ENCODE results near the gene CCDC18.

Gene CCDC18

DNA sequence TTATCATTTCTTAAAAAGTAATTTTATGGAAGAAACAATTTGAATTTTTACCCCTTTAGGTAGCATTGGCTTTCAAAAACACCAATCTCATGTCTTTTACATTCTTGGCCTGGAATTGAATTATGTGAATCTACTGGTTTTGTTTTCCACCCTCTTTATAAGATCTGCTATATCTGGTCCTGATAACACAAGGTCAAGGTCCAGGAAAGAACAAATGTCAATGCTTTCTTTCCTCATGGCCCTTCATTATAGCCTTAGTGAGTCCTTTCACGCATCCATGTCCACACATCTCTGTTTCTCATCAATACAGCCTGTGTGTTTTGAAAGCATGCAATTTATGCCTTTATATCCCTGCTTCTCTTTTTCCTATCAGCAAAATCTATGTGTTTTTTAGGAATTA lies 141.2 kb downstream of the CCDC18 start:
- DNase-seq = no peak

DNA sequence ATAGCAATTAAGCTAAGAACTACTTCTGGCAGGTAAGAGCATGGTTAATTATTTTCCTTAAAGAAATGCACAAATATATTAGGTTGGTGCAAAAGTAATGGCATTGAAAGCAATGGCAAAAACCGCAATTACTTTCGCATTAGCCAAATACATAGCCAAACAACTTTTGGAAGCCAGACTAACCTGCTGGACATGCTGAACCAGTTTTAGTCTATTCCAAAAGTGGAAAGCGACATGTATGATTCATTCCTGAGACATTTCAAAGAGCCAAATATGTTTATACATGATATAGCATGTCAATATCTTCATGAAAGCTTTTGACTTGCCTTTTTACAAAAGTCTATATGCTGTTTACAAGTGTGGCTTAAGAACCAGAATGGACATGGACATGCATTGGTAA lies 141.8 kb downstream of the CCDC18 start:
- DNase-seq = no peak

DNA sequence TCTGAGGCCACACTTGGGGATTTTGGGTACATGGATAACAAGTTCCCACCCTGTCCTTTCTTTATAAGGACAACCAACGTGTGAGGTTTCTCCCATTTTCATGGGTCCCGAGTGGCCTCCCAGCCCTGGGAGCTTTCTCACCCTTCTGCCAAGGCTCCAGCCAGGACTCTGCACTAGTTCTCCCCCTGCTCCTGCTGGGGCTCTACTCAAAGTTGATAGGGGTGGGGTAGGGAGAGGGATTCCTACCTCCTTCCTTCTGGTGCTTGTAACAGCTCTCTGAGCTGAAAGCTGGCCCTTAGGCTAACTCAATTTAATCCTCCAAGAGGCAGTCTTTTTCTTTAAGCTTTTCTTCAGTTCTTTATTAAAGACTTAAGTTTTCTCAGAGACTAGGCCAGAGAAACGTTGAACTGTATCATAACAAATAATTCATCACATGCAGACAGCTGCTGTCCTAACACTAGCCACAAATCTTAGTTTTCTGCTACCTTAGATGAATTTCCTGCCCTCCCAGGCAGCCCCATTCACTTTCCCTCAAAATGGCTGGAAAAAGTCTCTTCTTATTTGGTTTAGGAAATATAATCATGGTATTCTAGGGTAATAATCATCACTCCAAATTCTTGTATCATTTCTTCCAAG lies 142.8 kb downstream of the CCDC18 start:
- no peak for DNase-seq

DNA sequence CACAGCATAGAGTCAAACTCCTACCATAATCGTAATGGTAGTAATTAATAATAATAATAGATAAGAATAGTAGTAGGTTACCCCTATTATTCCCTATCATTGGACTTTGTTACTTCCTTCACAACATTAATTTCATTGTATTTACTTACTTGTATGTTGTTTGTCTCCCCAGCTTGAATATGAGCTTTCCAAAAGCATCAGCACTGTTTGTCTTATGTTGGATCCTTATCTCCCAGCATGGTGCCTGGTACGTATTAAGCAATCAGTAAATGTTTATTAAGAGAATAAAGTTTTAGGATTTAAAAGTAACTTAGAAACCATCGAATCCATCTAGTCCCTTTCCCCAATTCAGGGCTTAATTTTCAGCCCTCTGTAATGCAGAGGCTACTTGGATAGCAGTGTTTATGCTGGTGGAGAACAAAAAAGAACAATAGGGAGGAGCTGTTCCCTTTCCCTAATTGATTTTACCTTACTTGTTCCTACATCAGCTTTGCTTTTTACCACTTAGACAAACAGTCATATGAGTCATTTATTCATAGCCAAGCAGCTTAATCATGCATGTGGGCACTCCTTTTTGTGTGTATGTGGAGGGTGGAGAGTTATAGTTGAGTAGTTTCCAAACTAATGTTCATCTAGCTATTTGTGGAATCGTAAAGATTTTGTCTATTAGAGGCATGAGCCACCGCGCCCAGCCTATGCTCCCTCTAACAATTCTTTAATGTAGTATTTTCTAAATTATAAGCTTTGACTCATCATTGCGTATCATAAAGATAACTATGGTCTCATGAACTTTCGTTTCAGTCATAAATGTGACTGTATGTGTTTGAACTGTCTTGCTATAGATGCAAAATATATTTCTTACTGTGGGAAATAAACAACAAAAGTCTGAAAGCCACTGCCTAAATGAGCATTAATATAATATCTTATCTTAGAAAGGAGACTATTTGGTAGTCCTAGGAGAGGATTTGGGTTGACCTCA lies 144.3 kb downstream of the CCDC18 start:
- no peak for DNase-seq

Data from NCI-H1930 (cell line).